Hepatocyte (in vitro differentiated cells): ENCODE data around the gene EEF1A1. TPM values are rescaled to one million over a fixed set of nuclear protein-coding genes. Genes with fewer than 3 reads are reported as not detected.

Source experiments
- DNase-seq: peaks from one replicate; pipeline ENCODE4 v3.0.0-alpha.2; 2016; ENCODE audit warnings: low spot score
- H2AFZ ChIP-seq: fragments of 200-600 bp; sonication (generic); 2 replicates; pipeline ENCODE4 v1.6.0; 2016; ENCODE audit warnings: antibody characterized with exemption, mild to moderate bottlenecking
- H3K27ac ChIP-seq: fragments of 200-600 bp; sonication (generic); 2 replicates; pipeline ENCODE4 v1.5.1; 2016; ENCODE audit warnings: mild to moderate bottlenecking
- H3K27me3 ChIP-seq: fragments of 200-600 bp; sonication (generic); 2 replicates; pipeline ENCODE4 v1.6.1; 2016
- H3K36me3 ChIP-seq: fragments of 200-600 bp; sonication (generic); replicated peaks from 2 replicates; pipeline ENCODE4 v1.5.1; 2016; ENCODE audit warnings: low read depth; ENCODE audit not compliant: insufficient read depth
- H3K4me1 ChIP-seq: fragments of 200-600 bp; sonication (generic); 2 replicates; pipeline ENCODE4 v1.5.1; 2016; ENCODE audit warnings: mild to moderate bottlenecking, moderate library complexity; ENCODE audit not compliant: insufficient read depth
- H3K4me2 ChIP-seq: fragments of 200-600 bp; sonication (generic); 2 replicates; pipeline ENCODE4 v1.6.0; 2016
- H3K4me3 ChIP-seq: fragments of 200-600 bp; sonication (generic); 2 replicates; pipeline ENCODE4 v1.5.1; 2016; ENCODE audit warnings: mild to moderate bottlenecking
- H3K79me2 ChIP-seq: fragments of 200-600 bp; sonication (generic); 2 replicates; pipeline ENCODE4 v1.6.0; 2017; ENCODE audit warnings: mild to moderate bottlenecking
- H3K9me2 ChIP-seq: fragments of 200-600 bp; sonication (generic); replicated peaks from 2 replicates; pipeline ENCODE4 v1.6.0; 2017; ENCODE audit warnings: mild to moderate bottlenecking; ENCODE audit not compliant: insufficient read depth
- H3K9me3 ChIP-seq: fragments of 200-600 bp; sonication (generic); 2 replicates; pipeline ENCODE4 v1.5.1; 2016; ENCODE audit warnings: low read depth, mild to moderate bottlenecking
- H4K20me1 ChIP-seq: fragments of 200-600 bp; sonication (generic); 2 replicates; pipeline ENCODE4 v1.6.0; 2016; ENCODE audit warnings: mild to moderate bottlenecking; ENCODE audit not compliant: insufficient read depth, poor library complexity, severe bottlenecking
- EZH2 ChIP-seq: fragments of 200-600 bp; sonication (generic); IDR thresholded peaks from 2 replicates; pipeline ENCODE4 v1.6.1; 2016; ENCODE audit warnings: antibody characterized with exemption, mild to moderate bottlenecking, borderline replicate concordance
- EZH2phosphoT487 ChIP-seq: fragments of 200-600 bp; sonication (generic); IDR thresholded peaks from one replicate; pipeline ENCODE4 v1.6.1; 2018; ENCODE audit warnings: antibody characterized with exemption, mild to moderate bottlenecking, low read depth, moderate library complexity; ENCODE audit not compliant: unreplicated experiment, severe bottlenecking
- WGBS: methylation state at CpG from one replicate; pipeline ENCODE4 v1.1.6; 2016; ENCODE audit warnings: low lambda C conversion rate; ENCODE audit errors: missing lambda C conversion rate; 5-methylcytosine and 5-hydroxymethylcytosine counted together
- polyA plus RNA-seq: library from polyadenylated mRNA; unstranded; fragments of >200 nt; fragmentation: Nextera tagmentation; extraction: Ambion mirVana; gene quantifications from 2 replicates; pipeline ENCODE4 v1.2.1, GENCODE V29; 2016
- total RNA-seq: library from RNA; depleted of rRNA; stranded (reverse); fragments of >200 nt; gene quantifications from 2 replicates; pipeline ENCODE4 v1.2.3, GENCODE V29; 2014
- TF ChIP-seq, protein P1 (sequence below): fragments of 200-600 bp; sonication (generic); IDR thresholded peaks from 2 replicates; pipeline ENCODE4 v1.5.1; 2016; ENCODE audit warnings: antibody characterized with exemption, mild to moderate bottlenecking; ENCODE audit not compliant: poor library complexity

Gene EEF1A1
- total and polyA plus RNA-seq, 2 experiments from 2014 or later, result 2,627 to 11,226 TPM

DNA sequence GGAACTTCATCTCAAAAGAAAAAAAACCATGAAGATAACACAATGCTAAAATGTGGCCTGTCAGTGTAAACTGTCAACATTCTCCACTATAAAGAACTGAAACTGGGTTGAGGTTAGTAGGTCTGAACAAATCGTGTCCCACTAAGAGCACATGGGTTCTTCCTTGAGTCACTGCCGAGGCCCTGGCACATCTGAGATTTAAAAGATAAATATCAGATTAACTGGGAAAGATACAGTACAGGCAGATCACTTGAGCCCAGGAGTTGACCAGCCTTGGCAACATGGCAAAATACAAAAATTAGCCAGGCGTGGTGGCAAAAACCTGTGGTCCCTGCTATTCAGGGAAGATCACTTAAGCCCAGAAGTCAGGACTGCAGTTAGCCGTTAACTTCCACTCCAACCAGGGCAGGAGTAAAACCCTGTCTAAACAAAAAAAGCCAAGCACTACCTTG lies 5.6 kb downstream of the EEF1A1 start:
- TF ChIP-seq EZH2phosphoT487, result no peak
- no peak for TF ChIP-seq EZH2
- TF ChIP-seq, protein P1, sequence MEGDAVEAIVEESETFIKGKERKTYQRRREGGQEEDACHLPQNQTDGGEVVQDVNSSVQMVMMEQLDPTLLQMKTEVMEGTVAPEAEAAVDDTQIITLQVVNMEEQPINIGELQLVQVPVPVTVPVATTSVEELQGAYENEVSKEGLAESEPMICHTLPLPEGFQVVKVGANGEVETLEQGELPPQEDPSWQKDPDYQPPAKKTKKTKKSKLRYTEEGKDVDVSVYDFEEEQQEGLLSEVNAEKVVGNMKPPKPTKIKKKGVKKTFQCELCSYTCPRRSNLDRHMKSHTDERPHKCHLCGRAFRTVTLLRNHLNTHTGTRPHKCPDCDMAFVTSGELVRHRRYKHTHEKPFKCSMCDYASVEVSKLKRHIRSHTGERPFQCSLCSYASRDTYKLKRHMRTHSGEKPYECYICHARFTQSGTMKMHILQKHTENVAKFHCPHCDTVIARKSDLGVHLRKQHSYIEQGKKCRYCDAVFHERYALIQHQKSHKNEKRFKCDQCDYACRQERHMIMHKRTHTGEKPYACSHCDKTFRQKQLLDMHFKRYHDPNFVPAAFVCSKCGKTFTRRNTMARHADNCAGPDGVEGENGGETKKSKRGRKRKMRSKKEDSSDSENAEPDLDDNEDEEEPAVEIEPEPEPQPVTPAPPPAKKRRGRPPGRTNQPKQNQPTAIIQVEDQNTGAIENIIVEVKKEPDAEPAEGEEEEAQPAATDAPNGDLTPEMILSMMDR, result no peak
- Histone ChIP-seq H2AFZ (no peak overlapping the region), H3K27me3 (no peaks in the 10 kb centered on the region), H3K4me1 (peaks cover 13% of the 10 kb centered on the region), H4K20me1 (peaks cover 49% of the 10 kb centered on the region), H3K9me3 (no peaks in the 10 kb centered on the region), H3K36me3 (no peaks in the 10 kb centered on the region), H3K9me2 (no peaks in the 10 kb centered on the region), H3K79me2 (peaks cover 19% of the 10 kb centered on the region), H3K4me2 (peak overlapping the region; percentile 70), H3K27ac (peak overlapping the region; percentile 72), H3K4me3 (no peak overlapping the region)
- WGBS, result 62% methylated on average over 4 of the region's 4 CpGs
- DNase-seq, result no peak

- Histone ChIP-seq H4K20me1 (peaks cover 48% of the 10 kb centered on the region), H3K9me2 (no peaks in the 10 kb centered on the region), H3K79me2 (peaks cover 14% of the 10 kb centered on the region), H3K36me3 (no peaks in the 10 kb centered on the region), H3K27ac (peak overlapping the region; percentile 72), H3K4me1 (peaks cover 13% of the 10 kb centered on the region), H3K4me2 (no peak overlapping the region), H3K9me3 (no peaks in the 10 kb centered on the region), H2AFZ (no peak overlapping the region), H3K27me3 (no peaks in the 10 kb centered on the region), H3K4me3 (no peak overlapping the region)
- WGBS, result 66% methylated on average over 3 of the region's 3 CpGs
- TF ChIP-seq EZH2 (no peak), EZH2phosphoT487 (no peak)
- TF ChIP-seq, protein P1, result no peak
- no peak for DNase-seq
Observed at GRCh38 chr6:73514746-73515110, 6.1 kb downstream of the EEF1A1 start.

DNA sequence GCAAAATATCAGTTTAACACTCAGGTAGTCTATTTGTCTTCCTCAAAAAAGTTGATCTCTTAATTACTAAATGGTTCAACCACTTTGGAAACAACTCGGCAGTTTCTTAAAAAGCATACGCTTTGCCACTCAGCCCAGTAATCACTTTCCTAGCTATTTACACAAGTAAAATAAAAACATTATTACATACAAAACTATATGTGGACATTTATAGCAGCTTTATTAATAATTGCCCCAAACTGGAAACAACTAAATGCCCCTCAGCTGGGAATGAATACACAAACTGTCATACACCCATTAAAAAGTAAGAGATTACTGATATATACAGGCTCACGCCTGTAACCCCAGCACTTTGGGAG lies 7.4 kb downstream of the EEF1A1 start:
- no peak for DNase-seq
- Histone ChIP-seq H3K4me1 (peaks cover 13% of the 10 kb centered on the region), H3K27ac (no peak overlapping the region), H3K4me2 (no peak overlapping the region), H3K9me2 (no peaks in the 10 kb centered on the region), H3K4me3 (no peak overlapping the region), H3K27me3 (no peaks in the 10 kb centered on the region), H3K36me3 (no peaks in the 10 kb centered on the region), H4K20me1 (peaks cover 37% of the 10 kb centered on the region), H3K9me3 (no peaks in the 10 kb centered on the region), H3K79me2 (peaks cover 4% of the 10 kb centered on the region), H2AFZ (no peak overlapping the region)
- 65% methylated on average over 3 of the region's 3 CpGs for WGBS
- TF ChIP-seq EZH2phosphoT487 (no peak), EZH2 (no peak)
- TF ChIP-seq, protein P1, result no peak

GRCh38 chr6:73511796-73512195 lies 9.0 kb downstream of the EEF1A1 start:
- no peak for DNase-seq
- H3K4me3 ChIP-seq, result no peak overlapping the region
- no peaks in the 10 kb centered on the region for H3K27me3 ChIP-seq
- H4K20me1 ChIP-seq, result peaks cover 25% of the 10 kb centered on the region
- no peaks in the 10 kb centered on the region for H3K36me3 ChIP-seq
- H3K4me2 ChIP-seq, result no peak overlapping the region
- no peak overlapping the region for H3K27ac ChIP-seq
- 93% methylated on average over 7 of the region's 7 CpGs for WGBS
- no peak overlapping the region for H2AFZ ChIP-seq
- H3K4me1 ChIP-seq, result peaks cover 7% of the 10 kb centered on the region
- H3K9me2 ChIP-seq, result no peaks in the 10 kb centered on the region
- no peaks in the 10 kb centered on the region for H3K9me3 ChIP-seq
- TF ChIP-seq, protein P1, result no peak
- TF ChIP-seq EZH2phosphoT487, result no peak
- no peak for TF ChIP-seq EZH2
- H3K79me2 ChIP-seq, result no peaks in the 10 kb centered on the region
